Fibroblast of skin of scalp (primary cell): ENCODE data around the gene ZMYND11.
"Not testable (repeated sequence)": the region's sequence is repeated elsewhere in the genome, so short reads cannot be mapped to it uniquely, and the experiment has no call there.

Experiments
- DNase-seq: peaks from one replicate; pipeline ENCODE4 v3.0.0-alpha.2; 2013

ZMYND11 gene

GRCh38 chr10:134247-135131 lies 766 bp upstream of the ZMYND11 start:
- DNase-seq, result peak; percentile 53

GRCh38 chr10:135601-136464 lies 578 bp downstream of the ZMYND11 start:
- peak; percentile 54 for DNase-seq

- DNase-seq, result no peak
Measured at GRCh38 chr10:136465-136762, 1.2 kb downstream of the ZMYND11 start.

GRCh38 chr10:137031-137430 lies 1.8 kb downstream of the ZMYND11 start:
- DNase-seq, result peak; percentile 5

- peak; percentile 57 for DNase-seq
Measured at GRCh38 chr10:137606-138005, 2.4 kb downstream of the ZMYND11 start.

- DNase-seq, result no peak
Measured at GRCh38 chr10:142371-142770, 7.1 kb downstream of the ZMYND11 start.

GRCh38 chr10:152915-153314 lies 17.7 kb downstream of the ZMYND11 start:
- DNase-seq, result no peak

GRCh38 chr10:154348-154747 lies 19.1 kb downstream of the ZMYND11 start:
- peak; percentile 37 for DNase-seq

- DNase-seq, result no peak
Measured at GRCh38 chr10:167383-167782, 32.1 kb downstream of the ZMYND11 start.

- no peak for DNase-seq
Measured at GRCh38 chr10:173741-174140, 38.5 kb downstream of the ZMYND11 start.

GRCh38 chr10:176677-177076 lies 41.4 kb downstream of the ZMYND11 start:
- no peak for DNase-seq

- DNase-seq, result peak; percentile 37
Measured at GRCh38 chr10:178208-178607, 43.0 kb downstream of the ZMYND11 start.

GRCh38 chr10:178723-179122 lies 43.5 kb downstream of the ZMYND11 start:
- DNase-seq, result no peak

- peak; percentile 31 for DNase-seq
Measured at GRCh38 chr10:182441-183201, 47.4 kb downstream of the ZMYND11 start.

- DNase-seq, result no peak
Measured at GRCh38 chr10:184174-184573, 48.9 kb downstream of the ZMYND11 start.

- peak; percentile 42 for DNase-seq
Measured at GRCh38 chr10:184911-185310, 49.7 kb downstream of the ZMYND11 start.

GRCh38 chr10:185571-185970 lies 50.3 kb downstream of the ZMYND11 start:
- DNase-seq, result not testable (repeated sequence)

GRCh38 chr10:186911-187310 lies 51.7 kb downstream of the ZMYND11 start:
- no peak for DNase-seq

- peak; percentile 21 for DNase-seq
Measured at GRCh38 chr10:188546-188945, 53.3 kb downstream of the ZMYND11 start.

- no peak for DNase-seq
Measured at GRCh38 chr10:190216-190615, 55.0 kb downstream of the ZMYND11 start.

GRCh38 chr10:191703-192518 lies 56.7 kb downstream of the ZMYND11 start:
- peak; percentile 21 for DNase-seq

- DNase-seq, result no peak
Measured at GRCh38 chr10:194281-194680, 59.0 kb downstream of the ZMYND11 start.
